ENCODE data around the gene ACTR10. TPM values are rescaled to one million over a fixed set of nuclear protein-coding genes. Genes with fewer than 3 reads are reported as not detected.

Gene ACTR10
- total RNA-seq, 2 experiments from 2014 or later = 45.3 to 47.0 TPM

DNA sequence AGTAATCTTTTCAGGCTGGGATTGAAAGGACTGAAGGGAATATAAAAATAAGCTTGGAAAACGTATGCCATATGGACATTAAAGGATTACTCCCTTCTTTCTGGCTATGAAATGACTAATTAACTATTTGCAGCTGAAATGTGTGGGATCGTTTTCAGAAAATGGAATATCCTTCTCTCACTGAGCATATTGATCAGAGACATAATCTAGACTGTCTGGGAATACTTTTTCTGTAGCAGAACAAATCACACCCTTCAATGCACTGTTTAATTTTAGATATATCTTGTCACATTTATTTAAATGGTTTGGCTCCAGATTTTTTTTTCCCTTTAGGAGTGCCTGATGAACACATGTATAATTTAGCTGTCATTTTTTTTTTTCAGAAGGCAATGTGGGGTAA, 10.8 kb upstream of the ACTR10 start:
- H3K4me3 Mint-ChIP-seq = no peak overlapping the region
- POLR2A ChIA-PET = no interaction called here
- no peaks in the 10 kb centered on the region for H3K36me3 Mint-ChIP-seq
- intact Hi-C loops (cut with micrococcal nuclease) = no loop called here
- H3K27ac Mint-ChIP-seq = no peak overlapping the region
- H3K4me1 Mint-ChIP-seq (ENCODE audit: low read depth) = no peaks in the 10 kb centered on the region
- peaks cover 4% of the 10 kb centered on the region for H3K27me3 Mint-ChIP-seq
- CTCF ChIA-PET = no interaction called here
- H3K9me3 Mint-ChIP-seq = no peaks in the 10 kb centered on the region
- no peak for DNase-seq

GRCh38 chr14:58191763-58192601, 8.0 kb upstream of the ACTR10 start:
- Mint-ChIP-seq H3K27ac (no peak overlapping the region), H3K9me3 (no peaks in the 10 kb centered on the region), H3K4me1 (ENCODE audit: low read depth) (no peaks in the 10 kb centered on the region), H3K4me3 (no peak overlapping the region), H3K36me3 (no peaks in the 10 kb centered on the region), H3K27me3 (no peaks in the 10 kb centered on the region)
- ChIA-PET POLR2A (no interaction called here), CTCF (interaction anchor here (0.7 kb wide), 1 partner anchor 25 kb away, joined by 3 read pairs; no protein-coding TSS in a partner anchor)
- intact Hi-C loops (cut with micrococcal nuclease) = no loop called here
- DNase-seq = no peak

- ChIA-PET CTCF (no interaction called here), POLR2A (no interaction called here)
- intact Hi-C loops (cut with micrococcal nuclease) = no loop called here
- Mint-ChIP-seq H3K27ac (no peak overlapping the region), H3K36me3 (no peaks in the 10 kb centered on the region), H3K4me1 (ENCODE audit: low read depth) (peaks cover 7% of the 10 kb centered on the region), H3K27me3 (no peaks in the 10 kb centered on the region), H3K9me3 (no peaks in the 10 kb centered on the region), H3K4me3 (no peak overlapping the region)
- no peak for DNase-seq
Measured at GRCh38 chr14:58193542-58193941, 6.4 kb upstream of the ACTR10 start.

GRCh38 chr14:58196198-58196597, 3.8 kb upstream of the ACTR10 start:
- ChIA-PET CTCF (no interaction called here), POLR2A (no interaction called here)
- no peaks in the 10 kb centered on the region for H3K9me3 Mint-ChIP-seq
- H3K27ac Mint-ChIP-seq = no peak overlapping the region
- no peaks in the 10 kb centered on the region for H3K36me3 Mint-ChIP-seq
- peaks cover 19% of the 10 kb centered on the region for H3K4me1 Mint-ChIP-seq (ENCODE audit: low read depth)
- intact Hi-C loops (cut with micrococcal nuclease) = loop anchor here (5.0 kb wide), 1 partner anchor 44 kb away; the partner anchor contains the start of gene ARMH4
- H3K4me3 Mint-ChIP-seq = no peak overlapping the region
- H3K27me3 Mint-ChIP-seq = no peaks in the 10 kb centered on the region
- no peak for DNase-seq

DNA sequence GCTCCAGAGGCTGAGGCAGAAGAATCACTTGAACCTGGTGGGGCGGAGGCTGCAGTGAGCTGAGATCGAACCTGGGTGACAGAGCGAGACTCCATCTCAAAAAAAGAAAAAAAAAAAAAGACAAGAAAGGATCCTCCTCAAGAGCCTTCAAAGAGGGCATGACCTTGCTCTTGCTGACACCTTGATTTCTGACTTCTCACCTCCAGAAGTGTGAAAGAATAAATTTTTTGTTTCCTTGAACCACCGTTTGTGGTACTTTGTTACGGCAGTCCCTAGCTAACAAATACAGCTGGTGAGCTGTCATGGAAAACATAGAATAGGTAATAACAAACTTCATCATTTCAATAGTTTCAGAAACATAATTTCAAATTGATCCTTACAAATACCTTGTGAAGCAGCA, 1.9 kb upstream of the ACTR10 start:
- DNase-seq = no peak
- H3K4me3 Mint-ChIP-seq = peak overlapping the region; percentile 10
- CTCF ChIA-PET = interaction anchor here (0.6 to 0.7 kb wide), 2 partner anchors 32 to 71 kb away, joined by 3 read pairs; no protein-coding TSS in a partner anchor
- intact Hi-C loops (cut with micrococcal nuclease) = loop anchor here (2.0 to 5.0 kb wide), 2 partner anchors 46 to 807 kb away; partner anchors contain the start of genes ARMH4 and NAA30
- peaks cover 29% of the 10 kb centered on the region for H3K4me1 Mint-ChIP-seq (ENCODE audit: low read depth)
- H3K27me3 Mint-ChIP-seq = no peaks in the 10 kb centered on the region
- no peak overlapping the region for H3K27ac Mint-ChIP-seq
- POLR2A ChIA-PET = interaction anchor here (0.6 kb wide), 1 partner anchor 101 kb away, joined by 3 read pairs; no protein-coding TSS in a partner anchor
- no peaks in the 10 kb centered on the region for H3K36me3 Mint-ChIP-seq
- no peaks in the 10 kb centered on the region for H3K9me3 Mint-ChIP-seq

DNA sequence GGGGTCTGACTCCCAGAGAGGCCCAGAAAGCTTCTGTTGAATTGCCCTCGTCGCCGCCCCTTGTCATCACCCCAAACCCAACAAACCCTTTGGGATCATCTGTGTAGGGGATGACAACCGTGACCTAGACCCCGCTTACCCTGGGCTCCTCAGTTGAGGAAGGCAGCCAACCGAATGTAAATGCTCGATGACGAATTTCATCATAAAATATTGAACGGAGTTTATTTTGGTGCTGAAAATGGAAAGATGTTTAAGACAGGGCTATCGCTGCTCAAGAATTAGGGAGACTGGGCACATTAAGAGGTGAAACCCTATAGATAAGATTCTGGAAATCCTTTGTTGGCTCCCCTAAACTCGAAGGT, 512 bp downstream of the ACTR10 start:
- CTCF ChIA-PET = no interaction called here

DNA sequence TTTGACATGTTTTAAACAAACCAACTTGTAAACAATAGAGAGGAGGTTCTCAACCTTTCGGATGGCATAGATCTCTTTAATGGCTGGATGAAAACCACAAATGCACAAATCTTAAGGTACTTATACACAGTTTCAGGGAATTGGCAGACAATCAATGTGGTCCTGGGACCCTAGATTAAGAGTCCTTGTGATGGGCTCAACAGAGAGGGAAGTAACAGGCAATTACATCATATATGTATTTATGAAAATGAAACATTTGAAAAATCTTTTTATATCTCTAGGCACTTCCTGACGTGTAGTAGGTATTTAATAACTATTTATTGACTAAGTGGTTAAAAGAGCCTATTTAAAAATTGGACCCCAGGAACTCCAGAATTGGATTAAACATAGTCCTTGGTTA, 897 bp downstream of the ACTR10 start:
- Mint-ChIP-seq H3K36me3 (no peaks in the 10 kb centered on the region), H3K9me3 (no peaks in the 10 kb centered on the region), H3K27me3 (no peaks in the 10 kb centered on the region), H3K4me1 (ENCODE audit: low read depth) (peaks cover 29% of the 10 kb centered on the region), H3K27ac (peak overlapping the region; percentile 88), H3K4me3 (peak overlapping the region; percentile 95)
- intact Hi-C loops (cut with micrococcal nuclease) = loop anchor here (1.0 kb wide), 3 partner anchors 38 to 226 kb away; partner anchors contain the start of genes ARID4A, KIAA0586 and TIMM9
- CTCF ChIA-PET = no interaction called here
- POLR2A ChIA-PET = interaction anchor here (1.1 to 2.3 kb wide), 2 partner anchors 44 to 46 kb away, joined by 3 to 9 read pairs; partner anchors contain the start of gene PSMA3
- DNase-seq = no peak

More for the DNA sequence above, 512 bp downstream of the ACTR10 start:
- peak overlapping the region; percentile 88 for H3K27ac Mint-ChIP-seq
- no peaks in the 10 kb centered on the region for H3K36me3 Mint-ChIP-seq
- H3K9me3 Mint-ChIP-seq = no peaks in the 10 kb centered on the region
- POLR2A ChIA-PET = interaction anchor here (0.6 to 2.3 kb wide), 4 partner anchors 38 to 227 kb away, joined by 3 to 9 read pairs (median 6); partner anchors contain the start of genes KIAA0586, PSMA3 and TIMM9
- H3K4me1 Mint-ChIP-seq (ENCODE audit: low read depth) = peaks cover 29% of the 10 kb centered on the region
- H3K27me3 Mint-ChIP-seq = no peaks in the 10 kb centered on the region
- intact Hi-C loops (cut with micrococcal nuclease) = loop anchor here (1.0 kb wide), 3 partner anchors 39 to 227 kb away; partner anchors contain the start of genes ARID4A, KIAA0586 and TIMM9
- no peak for DNase-seq
- peak overlapping the region; percentile 95 for H3K4me3 Mint-ChIP-seq

GRCh38 chr14:58213176-58213575, 13.2 kb downstream of the ACTR10 start:
- H3K36me3 Mint-ChIP-seq = peaks cover 24% of the 10 kb centered on the region
- H3K4me3 Mint-ChIP-seq = no peak overlapping the region
- intact Hi-C loops (cut with micrococcal nuclease) = no loop called here
- H3K27ac Mint-ChIP-seq = no peak overlapping the region
- POLR2A ChIA-PET = no interaction called here
- H3K9me3 Mint-ChIP-seq = no peaks in the 10 kb centered on the region
- H3K4me1 Mint-ChIP-seq (ENCODE audit: low read depth) = peaks cover 6% of the 10 kb centered on the region
- no peaks in the 10 kb centered on the region for H3K27me3 Mint-ChIP-seq
- no peak for DNase-seq
- CTCF ChIA-PET = no interaction called here

GRCh38 chr14:58215191-58215914, 15.4 kb downstream of the ACTR10 start:
- ChIA-PET POLR2A (interaction anchor here (0.5 kb wide), 1 partner anchor 171 kb away, joined by 3 read pairs; no protein-coding TSS in a partner anchor), CTCF (no interaction called here)
- no peak for DNase-seq

GRCh38 chr14:58216544-58216943, 16.6 kb downstream of the ACTR10 start:
- H3K9me3 Mint-ChIP-seq = no peaks in the 10 kb centered on the region
- H3K36me3 Mint-ChIP-seq = peaks cover 24% of the 10 kb centered on the region
- ChIA-PET CTCF (interaction anchor here (0.6 kb wide), 1 partner anchor 1699 kb away, joined by 3 read pairs; no protein-coding TSS in a partner anchor), POLR2A (no interaction called here)
- H3K27me3 Mint-ChIP-seq = no peaks in the 10 kb centered on the region
- peaks cover 6% of the 10 kb centered on the region for H3K4me1 Mint-ChIP-seq (ENCODE audit: low read depth)
- H3K27ac Mint-ChIP-seq = no peak overlapping the region
- intact Hi-C loops (cut with micrococcal nuclease) = no loop called here
- no peak for DNase-seq
- H3K4me3 Mint-ChIP-seq = no peak overlapping the region

More at GRCh38 chr14:58215191-58215914, 15.4 kb downstream of the ACTR10 start:
- H3K27me3 Mint-ChIP-seq = no peaks in the 10 kb centered on the region
- no peaks in the 10 kb centered on the region for H3K9me3 Mint-ChIP-seq
- H3K36me3 Mint-ChIP-seq = peaks cover 20% of the 10 kb centered on the region
- H3K4me3 Mint-ChIP-seq = no peak overlapping the region
- intact Hi-C loops (cut with micrococcal nuclease) = no loop called here
- peak overlapping the region; percentile 46 for H3K27ac Mint-ChIP-seq
- peaks cover 6% of the 10 kb centered on the region for H3K4me1 Mint-ChIP-seq (ENCODE audit: low read depth)

GRCh38 chr14:58227096-58227819, 27.3 kb downstream of the ACTR10 start:
- Mint-ChIP-seq H3K4me1 (ENCODE audit: low read depth) (no peaks in the 10 kb centered on the region), H3K4me3 (no peak overlapping the region), H3K9me3 (no peaks in the 10 kb centered on the region), H3K27me3 (no peaks in the 10 kb centered on the region), H3K27ac (no peak overlapping the region), H3K36me3 (peaks cover 3% of the 10 kb centered on the region)
- CTCF ChIA-PET = no interaction called here
- intact Hi-C loops (cut with micrococcal nuclease) = no loop called here
- POLR2A ChIA-PET = no interaction called here
- no peak for DNase-seq

Measured in activated CD4-positive, alpha-beta memory T cell treated with anti-CD3 and anti-CD28 coated beads for 36 hours (primary cell).